Naive thymus-derived CD4-positive, alpha-beta T cell (primary cell): ENCODE data around the gene ZNF507. TPM values are rescaled to one million over a fixed set of nuclear protein-coding genes. Genes with fewer than 3 reads are reported as not detected.

Experiments used
- ATAC-seq: fragments of 150-1000 bp; cut with Tn5 transposase; 2 replicates; pipeline ENCODE4 v1.10.0; 2021; ENCODE audit warnings: mild to moderate bottlenecking, moderate library complexity
- CTCF ChIA-PET: fragments of 350-600 bp; sonication (Branson Sonifier 250); formaldehyde crosslinking; loops from one replicate; lab custom pipeline; 2021; ENCODE audit warnings: antibody characterized with exemption; lab: Charles Lee
- POLR2A ChIA-PET: fragments of 350-600 bp; sonication (Branson Sonifier 250); formaldehyde crosslinking; loops from one replicate; lab custom pipeline; 2021; ENCODE audit warnings: antibody characterized with exemption, inconsistent platforms; lab: Charles Lee
- DNase-seq, 9 donors: peaks; one replicate each; pipeline versions ENCODE4 v3.0.0 to v3.0.0-alpha.2; 2020 to 2022; ENCODE audit warnings: mixed read lengths in 1 of 9
- H3K27ac ChIP-seq: one replicate; pipeline ENCODE4 v1.7.0; 2013; ENCODE audit warnings: mild to moderate bottlenecking, low read depth, low read length, moderate library complexity
- H3K27me3 ChIP-seq, 2 donors: one replicate each; pipeline ENCODE4 v1.7.0; 2013; ENCODE audit warnings: low read length in 2 of 2, mild to moderate bottlenecking in 2 of 2, moderate library complexity in 2 of 2; ENCODE audit not compliant: control insufficient read depth in 2 of 2, insufficient read depth in 2 of 2
- H3K36me3 ChIP-seq, 3 experiments: 1 replicate in 2 of 3; 2 replicates in 1 of 3; pipeline ENCODE4 v1.7.0; 2013; ENCODE audit warnings: low read length in 3 of 3, mild to moderate bottlenecking in 3 of 3, moderate library complexity in 1 of 3; ENCODE audit not compliant: insufficient read depth in 3 of 3, control insufficient read depth in 2 of 3
- H3K4me1 ChIP-seq, 2 donors: one replicate each; pipeline ENCODE4 v1.7.0; 2013; ENCODE audit warnings: low read length in 2 of 2, mild to moderate bottlenecking in 2 of 2, moderate library complexity in 1 of 2; ENCODE audit not compliant: control insufficient read depth in 2 of 2, insufficient read depth in 2 of 2
- H3K4me3 ChIP-seq: 2 replicates; pipeline ENCODE4 v1.7.0; 2013; ENCODE audit warnings: mild to moderate bottlenecking, low read length
- H3K9me3 ChIP-seq, 3 experiments: 1 replicate in 2 of 3; 2 replicates in 1 of 3; pipeline ENCODE4 v1.7.0; 2013; ENCODE audit warnings: low read length in 3 of 3; ENCODE audit not compliant: control insufficient read depth in 2 of 3
- H3K27ac Mint-ChIP-seq, 9 donors: one replicate each; pipeline ENCODE4 v1.8.0; 2020 to 2022; ENCODE audit warnings: mixed read lengths in 9 of 9, mild to moderate bottlenecking in 8 of 9, moderate library complexity in 5 of 9, inconsistent platforms in 2 of 9
- H3K27me3 Mint-ChIP-seq, 5 donors: one replicate each; pipeline ENCODE4 v1.8.0; 2021 to 2022; ENCODE audit warnings: mixed read lengths in 5 of 5, mild to moderate bottlenecking in 1 of 5
- H3K36me3 Mint-ChIP-seq, 5 donors: one replicate each; pipeline ENCODE4 v1.8.0; 2020 to 2022; ENCODE audit warnings: mixed read lengths in 5 of 5, mild to moderate bottlenecking in 3 of 5, inconsistent platforms in 1 of 5
- H3K4me1 Mint-ChIP-seq, 7 donors: one replicate each; pipeline ENCODE4 v1.8.0; 2020 to 2022; ENCODE audit warnings: mixed read lengths in 7 of 7, mild to moderate bottlenecking in 3 of 7, inconsistent platforms in 1 of 7
- H3K4me3 Mint-ChIP-seq, 10 donors: one replicate each; pipeline ENCODE4 v1.8.0; 2020 to 2022; ENCODE audit warnings: mild to moderate bottlenecking in 10 of 10, mixed read lengths in 10 of 10, moderate library complexity in 6 of 10, inconsistent platforms in 2 of 10
- H3K9me3 Mint-ChIP-seq, 11 donors: one replicate each; pipeline ENCODE4 v1.8.0; 2020 to 2022; ENCODE audit warnings: mixed read lengths in 11 of 11, mild to moderate bottlenecking in 4 of 11, inconsistent platforms in 1 of 11, moderate library complexity in 1 of 11
- intact Hi-C, 2 donors: fragments of 100-400 bp; cut with micrococcal nuclease; formaldehyde crosslinking; loops; one replicate each; pipeline ENCODE4 v1.15.1; 2023
- polyA plus RNA-seq, 2 donors: library from polyadenylated mRNA; unstranded; fragments of 300-500 nt; fragmentation: Illumina TruSeq; gene quantifications; one replicate each; pipeline ENCODE4 v1.2.3, GENCODE V29; 2021
- total RNA-seq, 6 experiments: library from RNA in 5 of 6; stranded (reverse) in 5 of 6; gene quantifications; 1 replicate in 5 of 6; 2 replicates in 1 of 6; pipeline ENCODE4 v1.2.3 and lab custom pipeline; 2021 to 2026

ZNF507 gene
- total and polyA plus RNA-seq, 7 experiments from 2014 or later = 11.2 to 46.3 (median 30.1) TPM

DNA sequence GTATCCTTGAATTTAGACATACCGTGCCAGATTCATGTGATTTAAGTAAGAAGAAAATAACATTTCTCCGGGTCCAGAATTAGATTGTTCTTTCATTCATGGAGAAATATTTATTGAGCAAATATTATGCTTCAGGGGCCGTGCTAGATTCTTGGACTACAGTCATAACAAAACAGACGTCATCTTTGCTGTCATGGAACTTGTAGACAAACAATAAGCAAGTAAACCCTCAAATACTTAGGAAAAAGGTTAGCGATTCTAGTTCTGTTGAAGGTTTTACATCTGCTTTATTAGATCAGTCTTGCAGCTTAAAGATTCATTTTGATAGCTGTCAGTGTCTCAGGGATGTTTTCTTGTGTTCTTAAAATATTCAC, 16.9 kb downstream of the ZNF507 start:
- Histone ChIP-seq H3K36me3 (peaks cover 21 to 71% (median 33%) of the 10 kb centered on the region in 3 experiments), H3K27me3 (no peaks in the 10 kb centered on the region), H3K4me3 (no peak overlapping the region), H3K4me1 (no peaks in the 10 kb centered on the region), H3K27ac (no peak overlapping the region), H3K9me3 (no peaks in the 10 kb centered on the region)
- CTCF ChIA-PET = no interaction called here
- no peak for ATAC-seq
- DNase-seq = no peak
- H3K9me3 Mint-ChIP-seq = no peaks in the 10 kb centered on the region
- H3K27me3 Mint-ChIP-seq = peaks cover 0 to under 1% (median 0%) of the 10 kb centered on the region in 5 donors
- POLR2A ChIA-PET = no interaction called here
- H3K4me1 Mint-ChIP-seq = peaks cover 13 to 89% (median 67%) of the 10 kb centered on the region in 7 donors
- peak overlapping the region in 1 of 9 donors; percentile 8 for H3K27ac Mint-ChIP-seq
- H3K4me3 Mint-ChIP-seq = no peak overlapping the region
- intact Hi-C loops = loop anchor here in 1 of 2 donors (5.0 kb wide), 1 partner anchor 40 kb away; no protein-coding TSS in a partner anchor
- H3K36me3 Mint-ChIP-seq = peaks cover 23 to 79% (median 41%) of the 10 kb centered on the region in 5 donors

- H3K9me3 Mint-ChIP-seq = no peaks in the 10 kb centered on the region
- H3K27ac ChIP-seq = no peak overlapping the region
- H3K4me1 Mint-ChIP-seq = peaks cover 13 to 91% (median 76%) of the 10 kb centered on the region in 7 donors
- ATAC-seq (no peak), DNase-seq (no peak)
- peaks cover 21 to 65% (median 27%) of the 10 kb centered on the region in 3 experiments for H3K36me3 ChIP-seq
- peaks cover 0 to 3% (median 0%) of the 10 kb centered on the region in 5 donors for H3K27me3 Mint-ChIP-seq
- H3K4me1 ChIP-seq = no peaks in the 10 kb centered on the region
- H3K27ac Mint-ChIP-seq = peak overlapping the region in 1 of 9 donors; percentile 8
- H3K27me3 ChIP-seq = no peaks in the 10 kb centered on the region
- H3K9me3 ChIP-seq = no peaks in the 10 kb centered on the region
- intact Hi-C loops = loop anchor here in 1 of 2 donors (5.0 kb wide), 1 partner anchor 39 kb away; no protein-coding TSS in a partner anchor
- peak overlapping the region in 1 of 10 donors; percentile 12 for H3K4me3 Mint-ChIP-seq
- CTCF ChIA-PET = no interaction called here
- H3K4me3 ChIP-seq = no peak overlapping the region
- POLR2A ChIA-PET = interaction anchor here (0.8 kb wide), 1 partner anchor 24 kb away, joined by 5 read pairs; no protein-coding TSS in a partner anchor
- peaks cover 23 to 82% (median 44%) of the 10 kb centered on the region in 5 donors for H3K36me3 Mint-ChIP-seq
Measured at GRCh38 chr19:32363175-32363574, 17.8 kb downstream of the ZNF507 start.

DNA sequence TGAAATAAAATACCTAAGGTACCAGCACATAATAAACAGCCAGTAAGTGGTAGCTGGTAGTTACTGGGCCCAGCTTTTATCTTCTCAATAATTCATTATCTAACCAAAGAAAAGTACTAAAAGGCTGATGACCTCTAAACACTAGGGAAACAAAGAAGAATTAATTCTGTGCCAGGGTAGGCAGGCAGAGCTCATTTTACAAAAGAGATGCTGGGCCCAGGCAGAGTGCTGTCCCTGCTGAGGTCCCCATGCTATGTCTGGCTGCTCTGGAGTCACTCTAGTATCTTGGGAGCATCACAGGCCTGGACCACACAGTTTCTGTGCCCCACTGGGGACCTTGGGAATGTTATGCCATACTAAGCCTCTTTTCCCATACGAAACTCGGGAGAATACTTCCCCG, 18.2 kb downstream of the ZNF507 start:
- DNase-seq (no peak), ATAC-seq (no peak)
- Mint-ChIP-seq H3K4me1 (peaks cover 13 to 91% (median 80%) of the 10 kb centered on the region in 7 donors), H3K27ac (no peak overlapping the region), H3K36me3 (peaks cover 23 to 82% (median 48%) of the 10 kb centered on the region in 5 donors), H3K27me3 (peaks cover 0 to 3% (median 0%) of the 10 kb centered on the region in 5 donors), H3K4me3 (peak overlapping the region in 1 of 10 donors; percentile 12), H3K9me3 (no peaks in the 10 kb centered on the region)
- no peak overlapping the region for H3K4me3 ChIP-seq
- H3K36me3 ChIP-seq = peaks cover 21 to 63% (median 22%) of the 10 kb centered on the region in 3 experiments
- intact Hi-C loops = loop anchor here in 1 of 2 donors (5.0 kb wide), 1 partner anchor 39 kb away; no protein-coding TSS in a partner anchor
- no peaks in the 10 kb centered on the region for H3K27me3 ChIP-seq
- no peaks in the 10 kb centered on the region for H3K9me3 ChIP-seq
- ChIA-PET CTCF (no interaction called here), POLR2A (interaction anchor here (0.7 to 0.8 kb wide), 2 partner anchors 14 to 23 kb away, joined by 3 to 5 read pairs; no protein-coding TSS in a partner anchor)
- H3K27ac ChIP-seq = no peak overlapping the region
- peaks cover 0 to 4% of the 10 kb centered on the region in 2 donors for H3K4me1 ChIP-seq

DNA sequence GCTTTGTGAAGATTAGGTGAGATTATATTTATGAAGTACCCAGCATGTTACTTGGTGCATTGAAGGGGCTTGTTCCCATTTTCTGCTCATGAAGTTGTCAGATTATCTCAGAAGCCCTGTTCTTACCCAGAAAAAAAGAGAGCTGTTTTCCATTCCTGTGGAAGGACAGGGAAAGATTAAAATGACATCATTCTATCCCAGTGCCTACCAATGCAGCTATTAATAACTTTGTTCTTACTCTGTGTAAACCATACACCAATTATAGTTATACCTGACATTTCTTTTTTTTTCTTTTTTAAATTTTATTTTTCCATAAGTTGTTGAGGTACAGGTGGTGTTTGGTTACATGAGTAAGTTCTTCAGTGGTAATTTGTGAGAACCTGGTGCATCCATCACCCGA, 18.6 kb downstream of the ZNF507 start:
- no peak for ATAC-seq
- no peaks in the 10 kb centered on the region for H3K27me3 ChIP-seq
- CTCF ChIA-PET = no interaction called here
- Mint-ChIP-seq H3K4me1 (peaks cover 13 to 91% (median 82%) of the 10 kb centered on the region in 7 donors), H3K27ac (no peak overlapping the region), H3K27me3 (peaks cover 0 to 3% (median 0%) of the 10 kb centered on the region in 5 donors), H3K9me3 (no peaks in the 10 kb centered on the region), H3K4me3 (no peak overlapping the region), H3K36me3 (peaks cover 23 to 79% (median 48%) of the 10 kb centered on the region in 5 donors)
- DNase-seq = no peak
- no peaks in the 10 kb centered on the region for H3K9me3 ChIP-seq
- peaks cover 0 to 5% of the 10 kb centered on the region in 2 donors for H3K4me1 ChIP-seq
- peaks cover 19 to 62% (median 20%) of the 10 kb centered on the region in 3 experiments for H3K36me3 ChIP-seq
- POLR2A ChIA-PET = interaction anchor here (0.7 kb wide), 1 partner anchor 15 kb away, joined by 3 read pairs; no protein-coding TSS in a partner anchor
- H3K27ac ChIP-seq = no peak overlapping the region
- H3K4me3 ChIP-seq = no peak overlapping the region
- intact Hi-C loops = loop anchor here in 1 of 2 donors (5.0 kb wide), 1 partner anchor 38 kb away; no protein-coding TSS in a partner anchor

- CTCF ChIA-PET = no interaction called here
Measured at GRCh38 chr19:32367063-32367462, 21.7 kb downstream of the ZNF507 start.

DNA sequence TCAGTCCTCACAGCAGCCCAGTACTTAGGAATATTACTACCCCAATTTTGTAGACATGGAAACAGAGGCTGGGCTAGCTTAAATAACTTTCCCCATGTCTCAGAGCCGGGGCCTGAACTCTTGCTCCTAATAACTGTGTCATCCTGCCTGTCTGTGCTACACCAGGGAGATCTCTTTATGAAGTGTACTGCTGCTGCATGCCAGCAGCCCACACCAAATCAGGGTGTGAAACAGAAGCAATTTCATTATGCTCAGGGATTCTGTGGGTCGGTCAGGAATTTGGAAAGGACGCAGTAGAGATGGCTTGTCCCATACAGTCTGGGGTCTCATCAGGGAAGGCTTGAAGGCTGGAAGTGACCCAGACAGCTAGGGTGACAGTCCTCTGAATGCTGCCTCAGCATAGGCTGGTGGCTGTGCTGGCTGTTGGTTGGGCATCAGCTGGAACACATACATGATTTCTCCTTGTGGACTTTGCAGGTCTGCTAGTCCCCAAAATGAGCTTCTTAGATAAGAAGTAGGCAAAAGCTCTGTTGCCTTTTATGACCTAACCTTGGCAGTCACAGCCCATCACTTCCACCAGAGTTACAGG, 22.6 kb downstream of the ZNF507 start:
- H3K4me1 Mint-ChIP-seq = peaks cover 13 to 73% (median 56%) of the 10 kb centered on the region in 7 donors

More at GRCh38 chr19:32367063-32367462, 21.7 kb downstream of the ZNF507 start:
- Mint-ChIP-seq H3K4me3 (no peak overlapping the region), H3K27me3 (peaks cover 0 to 3% (median 0%) of the 10 kb centered on the region in 5 donors), H3K36me3 (peaks cover 36 to 84% (median 61%) of the 10 kb centered on the region in 5 donors), H3K27ac (peak overlapping the region in 3 of 9 donors; percentile 7 to 73 (median 64)), H3K4me1 (peaks cover 13 to 83% (median 66%) of the 10 kb centered on the region in 7 donors), H3K9me3 (no peaks in the 10 kb centered on the region)
- Histone ChIP-seq H3K27me3 (no peaks in the 10 kb centered on the region), H3K9me3 (no peaks in the 10 kb centered on the region), H3K27ac (no peak overlapping the region), H3K36me3 (peaks cover 7 to 62% (median 12%) of the 10 kb centered on the region in 3 experiments), H3K4me3 (no peak overlapping the region), H3K4me1 (peaks cover 0 to 5% of the 10 kb centered on the region in 2 donors)
- intact Hi-C loops = no loop called here
- POLR2A ChIA-PET = no interaction called here
- ATAC-seq = no peak
- no peak for DNase-seq

More for the DNA sequence above, 22.6 kb downstream of the ZNF507 start:
- POLR2A ChIA-PET = interaction anchor here (1.1 kb wide), 1 partner anchor 13 kb away, joined by 3 read pairs; no protein-coding TSS in a partner anchor
- Histone ChIP-seq H3K4me3 (no peak overlapping the region), H3K4me1 (peaks cover 0 to 5% of the 10 kb centered on the region in 2 donors), H3K27ac (no peak overlapping the region), H3K36me3 (peaks cover 2 to 62% (median 17%) of the 10 kb centered on the region in 3 experiments), H3K27me3 (no peaks in the 10 kb centered on the region), H3K9me3 (no peaks in the 10 kb centered on the region)
- CTCF ChIA-PET = no interaction called here
- Mint-ChIP-seq H3K9me3 (no peaks in the 10 kb centered on the region), H3K27me3 (peaks cover 0 to 3% (median 0%) of the 10 kb centered on the region in 5 donors), H3K36me3 (peaks cover 40 to 84% (median 63%) of the 10 kb centered on the region in 5 donors), H3K4me3 (no peak overlapping the region), H3K27ac (peak overlapping the region in 4 of 9 donors; percentile 49 to 72 (median 62))
- DNase-seq (no peak), ATAC-seq (no peak)
- intact Hi-C loops = no loop called here
